ENCODE data around the gene FKBP5. TPM values are rescaled to one million over a fixed set of nuclear protein-coding genes. Genes with fewer than 3 reads are reported as not detected.

The FKBP5 gene
- total and polyA plus RNA-seq, 2 donors (not counting 1 experiment from before 2014, with no cell fraction given), result 2.8 to 7.4 TPM

DNA sequence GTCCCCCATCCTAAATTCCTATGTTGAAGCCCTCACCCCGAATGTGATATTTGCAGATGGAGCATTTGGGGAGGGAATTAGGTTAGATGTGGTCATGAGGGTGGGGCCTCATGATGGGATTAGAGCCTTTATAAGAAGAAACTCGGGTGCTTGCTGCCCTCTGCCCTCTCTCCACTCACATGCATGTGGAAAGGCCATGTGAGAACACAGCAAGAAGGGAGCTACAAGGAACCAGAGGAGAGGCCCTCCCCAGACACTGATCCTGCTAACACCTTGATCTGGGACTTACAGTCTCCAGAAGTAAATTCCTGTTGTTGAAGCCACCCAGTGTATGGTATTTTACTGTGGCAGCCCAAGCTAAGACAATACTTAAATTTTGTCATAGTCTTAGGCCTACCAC lies 106.4 kb downstream of the FKBP5 start:
- POLR2A ChIA-PET, result no interaction called here
- H3K27ac Mint-ChIP-seq, result no peak overlapping the region

DNA sequence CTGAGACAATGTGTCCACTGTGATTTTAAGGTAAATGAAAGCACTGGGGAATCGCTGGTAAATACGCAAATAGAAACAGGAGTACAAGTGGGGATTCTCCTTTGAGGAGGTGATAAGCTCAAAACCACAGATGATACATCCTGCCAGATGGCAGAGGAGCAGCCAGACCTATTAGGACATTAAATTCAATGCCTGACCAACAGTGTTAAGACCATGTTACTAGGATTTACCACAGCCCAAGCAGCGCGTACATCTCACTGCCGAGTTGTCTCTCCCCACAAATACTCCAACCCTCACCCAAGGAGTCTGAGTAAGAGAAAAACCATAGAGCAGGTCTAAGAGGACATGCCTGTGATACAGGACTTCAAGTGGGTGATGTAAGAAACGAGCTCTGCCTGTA lies 107.1 kb downstream of the FKBP5 start:
- no peaks in the 10 kb centered on the region for H3K9me3 ChIP-seq (ENCODE audit: control extremely low read depth in 1 of 3, control insufficient read depth in 2 of 3, insufficient read depth in 1 of 3, low read length in 2 of 3)
- H3K9me3 Mint-ChIP-seq (ENCODE audit: insufficient read depth), result no peaks in the 10 kb centered on the region

More for the DNA sequence above, 106.4 kb downstream of the FKBP5 start:
- Mint-ChIP-seq H3K4me1 (peaks cover 5% of the 10 kb centered on the region), H3K9me3 (ENCODE audit: insufficient read depth) (no peaks in the 10 kb centered on the region), H3K27me3 (no peaks in the 10 kb centered on the region), H3K4me3 (no peak overlapping the region)
- Histone ChIP-seq H3K79me2 (ENCODE audit: control insufficient read depth, insufficient read depth, low read length) (no peaks in the 10 kb centered on the region), H3K27ac (ENCODE audit: low read length in 2 of 2) (no peak overlapping the region), H3K9ac (ENCODE audit: low read length) (no peak overlapping the region), H2AFZ (ENCODE audit: insufficient read depth, low read depth, low read length, poor library complexity, severe bottlenecking) (no peak overlapping the region), H3K9me3 (ENCODE audit: control extremely low read depth in 1 of 3, control insufficient read depth in 2 of 3, insufficient read depth in 1 of 3, low read length in 2 of 3) (no peaks in the 10 kb centered on the region), H3K4me2 (replicated peaks; ENCODE audit: low read depth, low read length, poor library complexity, severe bottlenecking) (no peak overlapping the region), H3K4me3 (ENCODE audit: control extremely low read depth in 1 of 5, extremely low read depth in 1 of 5, insufficient read depth in 1 of 5, low read depth in 2 of 5, low read length in 4 of 5) (no peak overlapping the region), H4K20me1 (ENCODE audit: control insufficient read depth, insufficient read depth, low read length, poor library complexity, severe bottlenecking) (no peaks in the 10 kb centered on the region), H3K27me3 (replicated peaks in 1 of 4; ENCODE audit: control extremely low read depth in 1 of 4, control insufficient read depth in 3 of 4, insufficient read depth in 4 of 4, low read length in 3 of 4) (no peaks in the 10 kb centered on the region), H3K36me3 (replicated peaks in 1 of 2; ENCODE audit: control extremely low read depth in 1 of 2, control insufficient read depth in 1 of 2, extremely low read depth in 1 of 2, insufficient read depth in 2 of 2, low read length in 1 of 2) (no peaks in the 10 kb centered on the region), H3K4me1 (ENCODE audit: control insufficient read depth in 2 of 2, insufficient read depth in 2 of 2, low read length in 2 of 2) (no peaks in the 10 kb centered on the region)
- WGBS (ENCODE audit: insufficient coverage), result 80% methylated on average over 1 of the region's 2 CpGs
- intact Hi-C loops (cut with micrococcal nuclease), result loop anchor here (2.0 to 10.0 kb wide), 4 partner anchors 60 to 512 kb away; no protein-coding TSS in a partner anchor
- ATAC-seq (ENCODE audit: low read depth) (no peak), DNase-seq (no peak)
- TF ChIP-seq, protein P1, sequence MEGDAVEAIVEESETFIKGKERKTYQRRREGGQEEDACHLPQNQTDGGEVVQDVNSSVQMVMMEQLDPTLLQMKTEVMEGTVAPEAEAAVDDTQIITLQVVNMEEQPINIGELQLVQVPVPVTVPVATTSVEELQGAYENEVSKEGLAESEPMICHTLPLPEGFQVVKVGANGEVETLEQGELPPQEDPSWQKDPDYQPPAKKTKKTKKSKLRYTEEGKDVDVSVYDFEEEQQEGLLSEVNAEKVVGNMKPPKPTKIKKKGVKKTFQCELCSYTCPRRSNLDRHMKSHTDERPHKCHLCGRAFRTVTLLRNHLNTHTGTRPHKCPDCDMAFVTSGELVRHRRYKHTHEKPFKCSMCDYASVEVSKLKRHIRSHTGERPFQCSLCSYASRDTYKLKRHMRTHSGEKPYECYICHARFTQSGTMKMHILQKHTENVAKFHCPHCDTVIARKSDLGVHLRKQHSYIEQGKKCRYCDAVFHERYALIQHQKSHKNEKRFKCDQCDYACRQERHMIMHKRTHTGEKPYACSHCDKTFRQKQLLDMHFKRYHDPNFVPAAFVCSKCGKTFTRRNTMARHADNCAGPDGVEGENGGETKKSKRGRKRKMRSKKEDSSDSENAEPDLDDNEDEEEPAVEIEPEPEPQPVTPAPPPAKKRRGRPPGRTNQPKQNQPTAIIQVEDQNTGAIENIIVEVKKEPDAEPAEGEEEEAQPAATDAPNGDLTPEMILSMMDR (IDR thresholded peaks at IDR 0.05), result no peak
- no peak for TF ChIP-seq EZH2 (IDR thresholded peaks at IDR 0.05; ENCODE audit: borderline replicate concordance, insufficient read depth, low read depth, low read length, poor library complexity, severe bottlenecking)
- CTCF ChIA-PET, result interaction anchor here (1.6 to 9.7 kb wide), 6 partner anchors 8 to 154 kb away, joined by 3 to 369 read pairs (median 8); partner anchors contain the start of gene ARMC12

More for the DNA sequence above, 107.1 kb downstream of the FKBP5 start:
- H3K27ac ChIP-seq (ENCODE audit: low read length in 2 of 2), result no peak overlapping the region
- intact Hi-C loops (cut with micrococcal nuclease), result loop anchor here (2.0 to 10.0 kb wide), 4 partner anchors 59 to 513 kb away; no protein-coding TSS in a partner anchor
- no peaks in the 10 kb centered on the region for H3K4me1 ChIP-seq (ENCODE audit: control insufficient read depth in 2 of 2, insufficient read depth in 2 of 2, low read length in 2 of 2)
- no peaks in the 10 kb centered on the region for H4K20me1 ChIP-seq (ENCODE audit: control insufficient read depth, insufficient read depth, low read length, poor library complexity, severe bottlenecking)
- WGBS (ENCODE audit: insufficient coverage), result 90% methylated on average over 2 of the region's 6 CpGs
- no peak overlapping the region for H3K4me3 Mint-ChIP-seq
- TF ChIP-seq EZH2 (IDR thresholded peaks at IDR 0.05; ENCODE audit: borderline replicate concordance, insufficient read depth, low read depth, low read length, poor library complexity, severe bottlenecking), result no peak
- TF ChIP-seq, protein P1 (IDR thresholded peaks at IDR 0.05), result no peak
- no peak overlapping the region for H3K4me2 ChIP-seq (replicated peaks; ENCODE audit: low read depth, low read length, poor library complexity, severe bottlenecking)
- ChIA-PET CTCF (interaction anchor here (0.6 to 9.7 kb wide), 8 partner anchors 10 to 285 kb away, joined by 3 to 369 read pairs (median 5); partner anchors contain the start of gene ARMC12), POLR2A (no interaction called here)
- no peaks in the 10 kb centered on the region for H3K79me2 ChIP-seq (ENCODE audit: control insufficient read depth, insufficient read depth, low read length)
- H3K4me3 ChIP-seq (ENCODE audit: control extremely low read depth in 1 of 5, extremely low read depth in 1 of 5, insufficient read depth in 1 of 5, low read depth in 2 of 5, low read length in 4 of 5), result no peak overlapping the region
- H3K27me3 ChIP-seq (replicated peaks in 1 of 4; ENCODE audit: control extremely low read depth in 1 of 4, control insufficient read depth in 3 of 4, insufficient read depth in 4 of 4, low read length in 3 of 4), result no peaks in the 10 kb centered on the region
- DNase-seq (no peak), ATAC-seq (ENCODE audit: low read depth) (no peak)
- H3K9ac ChIP-seq (ENCODE audit: low read length), result no peak overlapping the region
- no peak overlapping the region for H2AFZ ChIP-seq (ENCODE audit: insufficient read depth, low read depth, low read length, poor library complexity, severe bottlenecking)
- H3K36me3 ChIP-seq (replicated peaks in 1 of 2; ENCODE audit: control extremely low read depth in 1 of 2, control insufficient read depth in 1 of 2, extremely low read depth in 1 of 2, insufficient read depth in 2 of 2, low read length in 1 of 2), result no peaks in the 10 kb centered on the region
- H3K4me1 Mint-ChIP-seq, result peaks cover 4% of the 10 kb centered on the region
- no peaks in the 10 kb centered on the region for H3K27me3 Mint-ChIP-seq
- no peak overlapping the region for H3K27ac Mint-ChIP-seq

Measured in B cell (primary cell).